Skin epidermis (tissue), 12 donors: ENCODE data around the gene SPA17.

Experiments
- H3K27ac ChIP-seq, 21 experiments: fragments of 200-600 bp; sonication (generic) in 11 of 21; one replicate each; pipeline ENCODE4 v1.5.0; 2020; ENCODE audit warnings: mild to moderate bottlenecking in 3 of 21, inconsistent platforms in 2 of 21, moderate library complexity in 2 of 21
- H3K4me3 ChIP-seq, 7 experiments: fragments of 200-600 bp; sonication (generic) in 2 of 7; one replicate each; pipeline ENCODE4 v1.5.0; 2020; ENCODE audit warnings: inconsistent platforms in 2 of 7, mild to moderate bottlenecking in 2 of 7, moderate library complexity in 1 of 7

SPA17 gene

DNA sequence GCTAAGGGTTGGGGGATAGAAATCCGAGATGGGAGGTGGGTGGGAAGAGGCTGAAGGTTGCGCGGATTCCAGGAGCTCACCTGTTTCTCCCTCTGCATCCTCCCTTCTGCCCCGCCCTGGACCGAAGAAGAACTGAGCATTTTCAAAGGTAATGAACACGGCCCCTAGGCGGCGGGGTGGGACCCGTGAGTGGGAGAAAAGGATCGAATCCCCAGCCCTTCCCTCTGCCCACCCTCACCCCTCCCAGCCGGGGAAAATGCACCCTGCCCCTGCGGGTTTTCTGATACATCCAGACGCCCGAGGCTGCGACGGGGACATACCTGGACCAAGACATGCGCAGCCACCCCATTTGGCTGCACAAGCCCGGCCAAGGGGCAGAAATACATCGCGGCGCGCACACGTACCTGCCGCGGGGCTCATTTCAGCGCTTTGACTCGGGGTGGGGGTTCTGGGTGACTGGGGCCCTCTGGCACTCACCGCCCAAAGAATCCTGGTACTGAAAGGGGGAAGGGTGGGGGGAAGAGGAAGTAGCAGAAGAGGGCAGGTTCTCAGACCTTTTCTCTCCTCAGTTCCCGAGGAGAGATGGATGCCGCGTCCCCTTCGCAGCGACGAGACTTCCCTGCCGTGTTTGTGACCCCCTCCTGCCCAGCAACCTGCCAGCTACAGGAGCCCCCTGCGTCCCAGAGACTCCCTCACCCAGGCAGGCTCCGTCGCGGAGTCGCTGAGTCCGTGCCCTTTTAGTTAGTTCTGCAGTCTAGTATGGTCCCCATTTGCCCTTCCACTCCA is 72.3 kb downstream of the SPA17 start:
- H3K4me3 ChIP-seq = peak overlapping the region; percentile 35 to 47 (median 40)
- H3K27ac ChIP-seq = peak overlapping the region in 16 of 21 experiments; percentile 2 to 81 (median 50)

DNA sequence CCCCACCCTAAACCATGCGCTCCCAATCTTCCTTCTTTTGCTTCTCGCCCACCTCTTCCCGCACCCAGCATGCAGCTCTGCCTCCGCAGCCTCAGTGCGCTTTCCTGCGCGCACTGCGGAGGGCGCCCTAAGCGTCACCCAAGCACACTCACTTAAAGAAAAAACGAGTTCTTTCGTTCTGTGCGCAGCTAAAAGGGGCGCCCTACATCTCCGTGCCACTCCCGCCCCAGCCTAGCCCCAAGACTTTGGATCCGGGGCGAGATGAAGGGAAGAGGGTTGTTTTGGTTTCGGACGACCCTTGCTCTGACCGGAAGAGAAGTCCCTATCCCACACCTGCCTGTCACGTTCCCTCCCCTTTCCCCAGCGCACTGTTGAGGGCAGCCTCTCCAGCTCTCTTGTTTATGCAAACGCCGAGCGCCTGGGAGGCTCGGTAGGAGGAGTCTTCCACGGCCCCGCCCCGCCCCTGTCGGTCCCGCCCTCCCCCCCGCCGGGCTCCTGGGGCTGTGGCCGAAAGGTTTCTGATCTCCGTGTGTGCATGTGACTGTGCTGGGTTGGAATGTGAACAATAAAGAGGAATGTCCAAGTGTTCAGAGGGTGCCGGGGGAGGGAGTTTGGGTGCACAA is 73.0 kb downstream of the SPA17 start:
- Histone ChIP-seq H3K4me3 (peak overlapping the region; percentile 35 to 47 (median 40)), H3K27ac (peak overlapping the region in 16 of 21 experiments; percentile 2 to 81 (median 50))
